Measurements from ENCODE around the gene USP6. TPM values are rescaled to one million over a fixed set of nuclear protein-coding genes. Genes with fewer than 3 reads are reported as not detected.
"Not testable (repeated sequence)": the region's sequence is repeated elsewhere in the genome, so short reads cannot be mapped to it uniquely, and the experiment has no call there.

Gene USP6
- total RNA-seq, 2 donors from 2014 or later, result 2.0 TPM; not detected in 1

- H3K36me3 ChIP-seq, result peaks cover 17% of the 10 kb centered on the region
- no peak for ATAC-seq (ENCODE audit: insufficient number of reproducible peaks, low FRiP score, low read depth)
- DNase-seq (ENCODE audit: low spot score), result no peak
- H3K27me3 ChIP-seq (replicated peaks; ENCODE audit: insufficient read depth), result no peaks in the 10 kb centered on the region
- no peak overlapping the region for H3K4me3 ChIP-seq
- no peaks in the 10 kb centered on the region for H3K9me3 ChIP-seq
- no peaks in the 10 kb centered on the region for H3K4me1 ChIP-seq (ENCODE audit: control insufficient read depth in 1 of 2, low read depth in 2 of 2)
- TF ChIP-seq CTCF (IDR thresholded peaks at IDR 0.05), result no peak
- H3K27ac ChIP-seq, result peak overlapping the region in 1 of 2 donors; percentile 23
Measured at GRCh38 chr17:5211458-5211857, 95.6 kb downstream of the USP6 start.

GRCh38 chr17:5217562-5217961 lies 101.7 kb downstream of the USP6 start:
- H3K36me3 ChIP-seq, result peaks cover 18% of the 10 kb centered on the region

GRCh38 chr17:5219536-5219935 lies 103.7 kb downstream of the USP6 start:
- DNase-seq (ENCODE audit: low spot score) (no peak), ATAC-seq (ENCODE audit: insufficient number of reproducible peaks, low FRiP score, low read depth) (no peak)
- Histone ChIP-seq H3K27me3 (replicated peaks; ENCODE audit: insufficient read depth) (no peaks in the 10 kb centered on the region), H3K4me1 (ENCODE audit: control insufficient read depth in 1 of 2, low read depth in 2 of 2) (no peaks in the 10 kb centered on the region), H3K9me3 (no peaks in the 10 kb centered on the region), H3K4me3 (no peak overlapping the region), H3K27ac (no peak overlapping the region), H3K36me3 (peaks cover 20% of the 10 kb centered on the region)
- TF ChIP-seq CTCF (IDR thresholded peaks at IDR 0.05), result no peak

More at GRCh38 chr17:5217562-5217961, 101.7 kb downstream of the USP6 start:
- not testable (repeated sequence) for DNase-seq (ENCODE audit: low spot score); H3K4me3 ChIP-seq; H3K4me1 ChIP-seq (ENCODE audit: control insufficient read depth in 1 of 2, low read depth in 2 of 2); H3K27ac ChIP-seq; H3K9me3 ChIP-seq; H3K27me3 ChIP-seq (replicated peaks; ENCODE audit: insufficient read depth); ATAC-seq (ENCODE audit: insufficient number of reproducible peaks, low FRiP score, low read depth)

GRCh38 chr17:5220074-5220473 lies 104.2 kb downstream of the USP6 start:
- ATAC-seq (ENCODE audit: insufficient number of reproducible peaks, low FRiP score, low read depth), result no peak
- no peaks in the 10 kb centered on the region for H3K9me3 ChIP-seq
- DNase-seq (ENCODE audit: low spot score), result no peak
- H3K4me1 ChIP-seq (ENCODE audit: control insufficient read depth in 1 of 2, low read depth in 2 of 2), result no peaks in the 10 kb centered on the region
- H3K27ac ChIP-seq, result no peak overlapping the region
- no peak for TF ChIP-seq CTCF (IDR thresholded peaks at IDR 0.05)
- H3K27me3 ChIP-seq (replicated peaks; ENCODE audit: insufficient read depth), result no peaks in the 10 kb centered on the region
- no peak overlapping the region for H3K4me3 ChIP-seq
- H3K36me3 ChIP-seq, result peaks cover 19% of the 10 kb centered on the region

GRCh38 chr17:5221912-5222311 lies 106.1 kb downstream of the USP6 start:
- not testable (repeated sequence) for H3K27me3 ChIP-seq (replicated peaks; ENCODE audit: insufficient read depth); H3K36me3 ChIP-seq; H3K4me1 ChIP-seq (ENCODE audit: control insufficient read depth in 1 of 2, low read depth in 2 of 2); ATAC-seq (ENCODE audit: insufficient number of reproducible peaks, low FRiP score, low read depth); DNase-seq (ENCODE audit: low spot score); H3K9me3 ChIP-seq; H3K27ac ChIP-seq; H3K4me3 ChIP-seq

Other genes starting within 250 kb of the USP6 start
- 1 to 10 TPM; 1.9 to 5.6 TPM for gene C17orf107, start 216.5 kb upstream of the USP6 start, total RNA-seq
- 1 to 10 TPM in 1 of 2 donors, not detected in 1; 4.1 TPM for gene CHRNE, start 212.9 kb upstream of the USP6 start, total RNA-seq
- gene GP1BA, start 183.8 kb upstream of the USP6 start, total RNA-seq, result not detected
- 10 to 100 TPM; 27.0 to 39.7 TPM for gene SLC25A11, start 176.0 kb upstream of the USP6 start, total RNA-seq
- gene RNF167, start 175.8 kb upstream of the USP6 start, total RNA-seq, result 10 to 100 TPM; 32.4 to 38.3 TPM
- gene PFN1, start 167.5 kb upstream of the USP6 start, total RNA-seq, result 1,000 to 10,000 TPM in 1 of 2 donors, 100 to 1,000 TPM in 1; 806 to 1,230 TPM
- gene ENO3, start 164.9 kb upstream of the USP6 start, total RNA-seq, result 1 to 10 TPM; 2.5 to 2.7 TPM
- 10 to 100 TPM; 32.3 to 43.1 TPM for gene SPAG7, start 148.2 kb upstream of the USP6 start, total RNA-seq
- gene CAMTA2, start 128.4 kb upstream of the USP6 start, total RNA-seq, result 10 to 100 TPM; 31.3 to 34.0 TPM
- gene INCA1, start 118.5 kb upstream of the USP6 start, total RNA-seq, result 1 to 10 TPM in 1 of 2 donors, not detected in 1; 1.2 TPM
- gene KIF1C, start 118.1 kb upstream of the USP6 start, total RNA-seq, result 100 to 1,000 TPM; 113 to 152 TPM
- gene SLC52A1, start 80.6 kb upstream of the USP6 start, total RNA-seq, result not detected
- gene ZFP3, start 37.6 kb upstream of the USP6 start, total RNA-seq, result 1 to 10 TPM; 3.2 to 6.6 TPM
- gene ZNF232, start 4.2 kb upstream of the USP6 start, total RNA-seq, result 1 to 10 TPM; 6.7 to 7.2 TPM
- gene ZNF594, start 75.8 kb downstream of the USP6 start, total RNA-seq, result 10 to 100 TPM in 1 of 2 donors, 1 to 10 TPM in 1; 8.4 to 15.8 TPM
- 10 to 100 TPM; 13.4 to 14.9 TPM for gene SCIMP, start 118.8 kb downstream of the USP6 start, total RNA-seq
- gene RABEP1, start 166.3 kb downstream of the USP6 start, total RNA-seq, result 10 to 100 TPM; 36.4 to 47.0 TPM

Measured in thoracic aorta (tissue), 2 donors.